Gastroesophageal sphincter (tissue), 4 donors: Measurements from ENCODE around the gene CFAP97D2. TPM values are rescaled to one million over a fixed set of nuclear protein-coding genes. Genes with fewer than 3 reads are reported as not detected.
"Not testable (repeated sequence)": the region's sequence is repeated elsewhere in the genome, so short reads cannot be mapped to it uniquely, and the experiment has no call there.

ENCODE experiments used
- ATAC-seq: fragments of 150-250 bp; one replicate; pipeline ENCODE4 v1.9.1; 2016; ENCODE audit warnings: mild to moderate bottlenecking, moderate library complexity
- H3K27ac ChIP-seq, 4 donors: fragments of 200-600 bp; sonication (generic) in 3 of 4; 1 replicate in 3 of 4; 2 replicates in 1 of 4; pipeline ENCODE4 v1.5.1; 2016 to 2019
- H3K27me3 ChIP-seq: fragments of 200-600 bp; sonication (generic); one replicate; pipeline ENCODE4 v1.5.1; 2019
- H3K36me3 ChIP-seq, 2 donors: fragments of 200-600 bp; sonication (generic); one replicate each; pipeline ENCODE4 v1.5.1; 2019; ENCODE audit warnings: control low read depth in 1 of 2
- H3K4me1 ChIP-seq, 3 donors: fragments of 200-600 bp; sonication (generic); 1 replicate in 2 of 3; 2 replicates in 1 of 3; pipeline ENCODE4 v1.5.1; 2016 to 2019; ENCODE audit warnings: control low read depth in 2 of 3
- H3K4me3 ChIP-seq, 2 donors: fragments of 200-600 bp; sonication (generic); one replicate each; pipeline ENCODE4 v1.5.1; 2019; ENCODE audit warnings: mild to moderate bottlenecking in 1 of 2, moderate library complexity in 1 of 2
- H3K9me3 ChIP-seq, 3 donors: fragments of 200-600 bp; sonication (generic); one replicate each; pipeline ENCODE4 v1.5.1; 2017 to 2019; ENCODE audit warnings: control low read depth in 2 of 3
- EP300 ChIP-seq: sonication (generic); formaldehyde crosslinking; IDR thresholded peaks from one replicate; pipeline ENCODE4 v1.6.1; 2017; ENCODE audit warnings: antibody characterized with exemption, mild to moderate bottlenecking
- POLR2A ChIP-seq, 2 donors: fragments of 450-650 bp; IDR thresholded peaks; one replicate each; pipeline ENCODE4 v1.6.1; 2017; ENCODE audit warnings: antibody characterized with exemption in 2 of 2, mild to moderate bottlenecking in 2 of 2, moderate library complexity in 1 of 2
- POLR2AphosphoS5 ChIP-seq: sonication (generic); formaldehyde crosslinking; IDR thresholded peaks from one replicate; pipeline ENCODE4 v1.6.1; 2017; ENCODE audit warnings: antibody characterized with exemption
- WGBS, 2 donors: methylation state at CpG; one replicate each; pipeline ENCODE4 v1.1.5; 2018; ENCODE audit warnings: low coverage in 1 of 2; 5-methylcytosine and 5-hydroxymethylcytosine counted together
- total RNA-seq, 4 donors: library from RNA; depleted of rRNA; stranded (reverse); fragments of >200 nt; gene quantifications; one replicate each; pipeline ENCODE4 v1.1.0, GENCODE V29; 2016
- TF ChIP-seq, protein P1 (sequence below), 4 experiments: fragments of 200-600 bp in 2 of 4; fragments of 450-650 bp in 2 of 4; sonication (generic) in 1 of 4; IDR thresholded peaks; one replicate each; pipeline ENCODE4 v1.5.1; 2017 to 2019; ENCODE audit warnings: antibody characterized with exemption in 4 of 4, mild to moderate bottlenecking in 2 of 4, moderate library complexity in 2 of 4

Gene CFAP97D2
- total RNA-seq, 4 donors from 2014 or later = not detected

GRCh38 chr13:114260814-114261213 lies 81.8 kb downstream of the CFAP97D2 start:
- Histone ChIP-seq H3K27me3 (no peaks in the 10 kb centered on the region), H3K9me3 (no peaks in the 10 kb centered on the region), H3K27ac (no peak overlapping the region), H3K4me3 (no peak overlapping the region), H3K36me3 (peaks cover 9 to 100% of the 10 kb centered on the region in 2 donors), H3K4me1 (no peaks in the 10 kb centered on the region)
- ATAC-seq = no peak
- WGBS, 2 donors = 77 to 81% methylated on average over 3 of the region's 3 CpGs
- TF ChIP-seq POLR2AphosphoS5 (no peak), POLR2A (IDR thresholded peaks at IDR 0.05) (no peak), EP300 (no peak)
- TF ChIP-seq, protein P1, sequence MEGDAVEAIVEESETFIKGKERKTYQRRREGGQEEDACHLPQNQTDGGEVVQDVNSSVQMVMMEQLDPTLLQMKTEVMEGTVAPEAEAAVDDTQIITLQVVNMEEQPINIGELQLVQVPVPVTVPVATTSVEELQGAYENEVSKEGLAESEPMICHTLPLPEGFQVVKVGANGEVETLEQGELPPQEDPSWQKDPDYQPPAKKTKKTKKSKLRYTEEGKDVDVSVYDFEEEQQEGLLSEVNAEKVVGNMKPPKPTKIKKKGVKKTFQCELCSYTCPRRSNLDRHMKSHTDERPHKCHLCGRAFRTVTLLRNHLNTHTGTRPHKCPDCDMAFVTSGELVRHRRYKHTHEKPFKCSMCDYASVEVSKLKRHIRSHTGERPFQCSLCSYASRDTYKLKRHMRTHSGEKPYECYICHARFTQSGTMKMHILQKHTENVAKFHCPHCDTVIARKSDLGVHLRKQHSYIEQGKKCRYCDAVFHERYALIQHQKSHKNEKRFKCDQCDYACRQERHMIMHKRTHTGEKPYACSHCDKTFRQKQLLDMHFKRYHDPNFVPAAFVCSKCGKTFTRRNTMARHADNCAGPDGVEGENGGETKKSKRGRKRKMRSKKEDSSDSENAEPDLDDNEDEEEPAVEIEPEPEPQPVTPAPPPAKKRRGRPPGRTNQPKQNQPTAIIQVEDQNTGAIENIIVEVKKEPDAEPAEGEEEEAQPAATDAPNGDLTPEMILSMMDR (IDR thresholded peaks at IDR 0.05) = no peak

DNA sequence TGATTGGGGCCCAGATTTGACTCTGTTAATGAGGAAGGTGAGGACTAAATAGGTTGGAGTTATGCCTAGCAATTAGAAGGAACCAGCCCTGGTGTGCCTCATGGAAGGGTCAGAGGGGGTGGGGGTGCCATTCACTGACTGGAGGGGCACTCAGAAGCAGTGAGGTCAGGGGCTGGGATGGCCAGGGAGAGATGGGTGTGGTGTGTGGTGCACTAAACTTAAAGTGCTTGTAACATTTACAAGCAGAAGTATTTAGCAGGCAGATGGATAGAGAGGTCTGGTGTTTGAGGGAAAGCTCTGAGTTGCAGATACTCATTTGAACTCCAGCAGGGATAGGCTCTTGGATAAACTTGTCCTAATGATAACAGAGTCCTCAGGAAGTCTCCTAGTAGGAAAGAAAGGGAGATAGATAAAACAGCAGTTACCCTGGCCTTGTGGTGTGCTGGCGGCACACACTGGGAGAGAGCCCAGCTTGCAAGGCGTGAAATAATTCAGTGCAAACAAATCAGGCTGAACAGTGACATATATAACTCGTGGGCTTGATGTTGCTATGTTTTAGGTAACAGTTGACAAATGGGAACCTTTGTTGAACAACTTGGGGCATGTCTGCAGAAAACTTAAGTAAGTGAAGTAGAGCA lies 82.4 kb downstream of the CFAP97D2 start:
- TF ChIP-seq POLR2AphosphoS5 (no peak), EP300 (no peak)
- no peaks in the 10 kb centered on the region for H3K27me3 ChIP-seq
- no peak for ATAC-seq
- no peaks in the 10 kb centered on the region for H3K9me3 ChIP-seq
- no peak overlapping the region for H3K4me3 ChIP-seq
- WGBS, 2 donors = 62 to 73% methylated on average over 3 of the region's 3 CpGs
- H3K36me3 ChIP-seq = peaks cover 8 to 100% of the 10 kb centered on the region in 2 donors
- no peak overlapping the region for H3K27ac ChIP-seq
- no peaks in the 10 kb centered on the region for H3K4me1 ChIP-seq

DNA sequence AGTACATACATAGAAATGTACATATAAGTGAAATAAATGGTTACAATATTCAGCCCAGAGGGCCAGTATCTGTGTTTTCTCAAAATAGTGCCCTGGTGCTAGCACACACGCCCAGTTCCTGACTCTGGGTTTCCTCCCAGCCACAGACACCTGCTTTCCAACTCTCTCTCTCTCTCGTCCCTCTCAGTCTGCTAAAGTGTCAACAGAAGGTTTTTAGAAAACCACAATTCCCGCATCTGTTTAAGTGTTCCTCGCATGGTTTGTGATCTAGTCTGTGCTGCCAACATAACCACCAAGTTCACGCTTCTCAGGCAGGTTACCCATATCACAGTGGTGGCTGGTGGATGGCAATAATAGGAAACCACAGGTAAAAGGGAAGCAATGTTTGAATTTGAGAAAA lies 84.5 kb downstream of the CFAP97D2 start:
- Histone ChIP-seq H3K4me3 (no peak overlapping the region), H3K9me3 (no peaks in the 10 kb centered on the region), H3K27me3 (no peaks in the 10 kb centered on the region), H3K36me3 (peaks cover 7 to 100% of the 10 kb centered on the region in 2 donors), H3K27ac (no peak overlapping the region), H3K4me1 (no peaks in the 10 kb centered on the region)
- WGBS, 2 donors = 76 to 82% methylated on average over 2 to 5 of the region's 5 CpGs
- no peak for ATAC-seq
- TF ChIP-seq POLR2AphosphoS5 = no peak
- TF ChIP-seq, protein P1 (IDR thresholded peaks at IDR 0.05) = no peak
- no peak for TF ChIP-seq POLR2A (IDR thresholded peaks at IDR 0.05)
- TF ChIP-seq EP300 = no peak

GRCh38 chr13:114264313-114264712 lies 85.3 kb downstream of the CFAP97D2 start:
- not testable (repeated sequence) for H3K27me3 ChIP-seq, H3K9me3 ChIP-seq, H3K4me1 ChIP-seq, H3K4me3 ChIP-seq, H3K27ac ChIP-seq, ATAC-seq
- 97 to 100% methylated on average over 6 to 7 of the region's 13 CpGs for WGBS, 2 donors
- peaks cover 7 to 100% of the 10 kb centered on the region in 2 donors for H3K36me3 ChIP-seq

GRCh38 chr13:114264886-114265611 lies 86.0 kb downstream of the CFAP97D2 start:
- Histone ChIP-seq H3K4me1 (no peaks in the 10 kb centered on the region), H3K9me3 (no peaks in the 10 kb centered on the region), H3K4me3 (no peak overlapping the region), H3K36me3 (peaks cover 4 to 100% of the 10 kb centered on the region in 2 donors), H3K27me3 (no peaks in the 10 kb centered on the region), H3K27ac (no peak overlapping the region)
- no peak for TF ChIP-seq POLR2A (IDR thresholded peaks at IDR 0.05)
- no peak for TF ChIP-seq EP300
- no peak for TF ChIP-seq POLR2AphosphoS5
- TF ChIP-seq, protein P1 (IDR thresholded peaks at IDR 0.05) = no peak
- no peak for ATAC-seq
- 77 to 89% methylated on average over 6 of the region's 8 CpGs for WGBS, 2 donors

DNA sequence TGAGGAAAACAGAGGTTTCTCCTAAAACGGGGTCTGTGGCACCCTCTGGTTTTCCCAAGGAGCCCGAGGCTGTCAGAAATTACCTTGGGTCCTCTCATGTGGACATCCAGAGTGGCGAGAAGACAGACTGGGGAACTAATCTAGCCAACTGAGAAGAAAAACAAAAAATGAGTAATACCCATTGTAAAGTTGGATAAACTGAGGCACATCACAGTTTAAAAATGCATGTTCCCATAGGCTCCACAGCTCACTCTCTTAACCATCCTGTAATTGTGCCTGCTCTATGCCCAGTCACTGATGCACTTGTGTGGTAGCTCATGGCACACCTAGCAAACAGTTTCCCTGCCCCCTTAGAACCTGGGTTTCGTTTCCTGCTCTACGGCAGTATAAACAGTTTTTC lies 87.2 kb downstream of the CFAP97D2 start:
- peaks cover 4 to 100% of the 10 kb centered on the region in 2 donors for H3K36me3 ChIP-seq

More for the DNA sequence above, 87.2 kb downstream of the CFAP97D2 start:
- no peak for TF ChIP-seq POLR2AphosphoS5
- no peaks in the 10 kb centered on the region for H3K4me1 ChIP-seq
- ATAC-seq = no peak
- no peaks in the 10 kb centered on the region for H3K27me3 ChIP-seq
- 91 to 93% methylated on average over 3 to 5 of the region's 5 CpGs for WGBS, 2 donors
- H3K9me3 ChIP-seq = no peaks in the 10 kb centered on the region
- no peak overlapping the region for H3K4me3 ChIP-seq
- no peak overlapping the region for H3K27ac ChIP-seq
